Stimulated activated CD8-positive, alpha-beta memory T cell treated with anti-CD3 and anti-CD28 coated beads, Interleukin-15, amount 100 ng/mL, for 1 hour (primary cell): ENCODE data around the gene MUC2.

ENCODE experiments used
- DNase-seq: peaks from one replicate; pipeline ENCODE4 v3.0.0-alpha.2; 2020; ENCODE audit warnings: low read depth

The MUC2 gene

DNA sequence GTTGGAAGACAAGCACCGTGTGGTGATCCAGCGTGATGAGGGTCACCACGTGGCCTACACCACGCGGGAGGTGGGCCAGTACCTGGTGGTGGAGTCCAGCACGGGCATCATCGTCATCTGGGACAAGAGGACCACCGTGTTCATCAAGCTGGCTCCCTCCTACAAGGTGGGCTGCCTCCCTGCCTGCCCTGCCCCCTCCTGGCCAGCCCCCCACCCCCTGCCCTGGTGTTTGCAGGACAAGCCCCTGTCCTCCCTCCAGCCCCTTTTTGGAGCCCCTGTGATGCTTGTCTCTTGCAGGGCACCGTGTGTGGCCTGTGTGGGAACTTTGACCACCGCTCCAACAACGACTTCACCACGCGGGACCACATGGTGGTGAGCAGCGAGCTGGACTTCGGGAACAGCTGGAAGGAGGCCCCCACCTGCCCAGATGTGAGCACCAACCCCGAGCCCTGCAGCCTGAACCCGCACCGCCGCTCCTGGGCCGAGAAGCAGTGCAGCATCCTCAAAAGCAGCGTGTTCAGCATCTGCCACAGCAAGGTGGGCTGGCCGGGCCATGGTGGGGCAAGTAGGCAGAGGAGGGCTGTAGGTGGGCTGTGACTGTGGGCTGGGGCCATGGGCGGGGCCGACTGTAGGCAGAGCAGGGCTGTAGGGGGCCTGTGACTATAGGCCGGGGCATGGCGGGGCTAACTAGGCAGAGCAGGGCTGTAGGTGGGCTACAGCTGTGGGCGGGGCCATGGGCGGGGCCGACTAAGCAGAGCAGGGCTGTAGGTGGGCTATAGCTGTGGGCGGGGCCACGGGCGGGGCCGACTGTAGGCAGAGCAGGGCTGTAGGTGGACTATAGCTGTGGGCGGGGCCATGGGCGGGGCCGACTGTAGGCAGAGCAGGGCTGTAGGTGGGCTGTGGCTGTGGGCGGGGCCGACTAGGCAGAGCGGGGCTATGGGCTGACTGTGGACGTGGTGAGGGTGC, 13.6 kb downstream of the MUC2 start:
- DNase-seq, result no peak

DNA sequence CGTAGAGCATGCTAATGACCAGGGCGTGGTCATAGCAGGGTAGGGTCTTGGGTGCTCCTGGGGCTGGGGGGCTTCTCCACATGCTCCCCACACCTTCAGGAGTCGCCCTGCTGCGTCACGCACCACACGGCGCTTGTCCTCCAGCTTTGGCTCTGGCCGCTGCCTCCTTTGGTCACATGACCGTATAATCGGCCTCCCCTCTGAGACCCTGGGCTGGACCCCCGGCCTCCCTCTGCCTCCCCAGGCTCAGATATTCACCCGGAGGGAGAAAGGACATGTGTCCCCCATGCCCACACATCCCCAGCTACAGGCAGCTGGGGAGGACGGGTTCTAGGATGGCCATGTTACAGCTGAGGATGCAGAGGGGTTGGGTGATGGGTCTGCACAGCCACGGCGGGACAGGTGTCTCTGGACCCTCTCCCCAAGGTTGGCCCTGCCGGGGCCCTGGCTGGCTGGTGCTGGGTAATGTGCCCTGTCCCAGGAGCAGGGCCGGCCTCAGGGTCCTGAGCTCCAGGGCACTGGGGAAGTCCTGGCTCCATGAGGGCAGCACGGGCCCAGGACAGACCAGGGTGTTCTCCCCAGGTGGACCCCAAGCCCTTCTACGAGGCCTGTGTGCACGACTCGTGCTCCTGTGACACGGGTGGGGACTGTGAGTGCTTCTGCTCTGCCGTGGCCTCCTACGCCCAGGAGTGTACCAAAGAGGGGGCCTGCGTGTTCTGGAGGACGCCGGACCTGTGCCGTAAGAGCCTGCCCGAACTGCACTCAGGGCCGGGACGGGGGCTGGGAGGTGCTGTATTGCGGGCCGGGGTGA, 14.5 kb downstream of the MUC2 start:
- no peak for DNase-seq

GRCh38 chr11:1089738-1090599, 15.3 kb downstream of the MUC2 start:
- DNase-seq, result no peak

- DNase-seq, result no peak
These were observed 16.1 kb downstream of the MUC2 start for GRCh38 chr11:1090600-1091331.

DNA sequence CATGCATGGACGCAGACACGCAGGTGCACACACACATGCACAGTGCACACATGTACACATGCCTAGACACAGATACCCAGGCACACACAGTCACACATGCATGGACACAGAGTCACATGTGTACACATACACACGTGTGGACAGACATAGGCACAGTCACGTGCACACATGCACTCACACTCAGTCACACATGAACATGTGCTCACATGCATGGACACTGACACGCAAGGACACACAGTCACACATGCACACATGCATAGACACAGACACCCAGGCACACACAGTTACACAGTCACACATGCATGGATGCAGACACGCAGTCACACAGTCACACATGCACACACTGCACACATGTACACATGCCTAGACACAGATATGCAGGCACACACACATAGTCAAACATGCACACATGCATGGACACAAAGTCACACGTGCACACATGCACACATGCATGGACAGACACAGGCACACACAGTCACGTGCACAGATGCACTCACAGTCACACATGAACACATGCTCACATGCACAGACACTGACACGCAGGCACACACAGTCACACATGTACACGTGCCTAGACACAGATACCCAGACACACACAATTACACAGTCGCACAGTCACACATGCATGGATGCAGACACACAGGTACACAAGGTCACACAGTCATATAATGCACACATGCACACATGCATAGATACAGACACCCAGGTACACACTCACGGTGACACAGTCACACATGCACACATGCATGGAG, 16.8 kb downstream of the MUC2 start:
- DNase-seq, result no peak

DNA sequence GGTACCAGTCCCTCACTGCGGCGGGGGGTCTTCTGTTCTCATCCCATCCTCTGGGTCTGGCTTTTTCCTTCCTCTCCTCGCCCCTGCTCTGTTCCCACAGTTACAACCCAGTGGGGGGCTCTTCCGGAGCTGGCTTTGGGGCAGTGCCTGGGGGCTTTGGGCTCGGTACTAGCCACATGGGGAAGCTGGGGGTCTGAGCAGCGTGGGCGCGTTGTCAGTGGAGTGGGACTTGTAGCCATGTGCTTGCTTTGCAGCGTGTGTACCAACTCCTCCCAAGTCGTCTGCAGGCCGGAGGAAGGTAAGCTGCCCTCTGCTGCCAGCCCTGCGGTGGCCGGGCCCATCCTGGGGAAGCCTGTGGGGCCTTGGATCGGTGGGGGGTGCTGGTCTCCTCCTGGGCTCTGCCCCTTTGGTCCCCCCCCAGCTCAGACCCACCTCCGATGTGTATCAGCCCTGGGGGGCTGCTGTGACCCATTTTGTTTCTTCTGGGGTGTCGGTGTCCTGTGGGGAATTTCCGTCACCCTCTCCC, 17.5 kb downstream of the MUC2 start:
- no peak for DNase-seq

DNA sequence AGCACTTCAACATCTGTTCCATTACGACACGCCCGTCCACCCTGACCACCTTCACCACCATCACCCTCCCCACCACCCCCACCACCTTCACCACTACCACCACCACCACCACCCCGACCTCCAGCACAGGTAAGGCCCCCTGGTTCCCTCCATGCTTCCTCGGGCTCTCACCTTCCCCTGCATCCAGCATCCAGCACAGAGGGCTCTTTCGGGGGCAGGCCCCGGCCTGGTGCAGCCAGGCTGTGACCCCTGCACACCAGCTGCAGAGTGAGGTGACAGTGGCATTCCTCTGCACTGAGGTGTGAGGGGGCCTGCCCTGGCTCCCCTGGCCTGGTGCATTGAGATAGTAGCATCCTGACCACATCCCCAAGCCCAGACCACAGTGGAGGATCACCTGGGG, 18.2 kb downstream of the MUC2 start:
- no peak for DNase-seq

GRCh38 chr11:1099519-1100355, 25.1 kb downstream of the MUC2 start:
- no peak for DNase-seq

DNA sequence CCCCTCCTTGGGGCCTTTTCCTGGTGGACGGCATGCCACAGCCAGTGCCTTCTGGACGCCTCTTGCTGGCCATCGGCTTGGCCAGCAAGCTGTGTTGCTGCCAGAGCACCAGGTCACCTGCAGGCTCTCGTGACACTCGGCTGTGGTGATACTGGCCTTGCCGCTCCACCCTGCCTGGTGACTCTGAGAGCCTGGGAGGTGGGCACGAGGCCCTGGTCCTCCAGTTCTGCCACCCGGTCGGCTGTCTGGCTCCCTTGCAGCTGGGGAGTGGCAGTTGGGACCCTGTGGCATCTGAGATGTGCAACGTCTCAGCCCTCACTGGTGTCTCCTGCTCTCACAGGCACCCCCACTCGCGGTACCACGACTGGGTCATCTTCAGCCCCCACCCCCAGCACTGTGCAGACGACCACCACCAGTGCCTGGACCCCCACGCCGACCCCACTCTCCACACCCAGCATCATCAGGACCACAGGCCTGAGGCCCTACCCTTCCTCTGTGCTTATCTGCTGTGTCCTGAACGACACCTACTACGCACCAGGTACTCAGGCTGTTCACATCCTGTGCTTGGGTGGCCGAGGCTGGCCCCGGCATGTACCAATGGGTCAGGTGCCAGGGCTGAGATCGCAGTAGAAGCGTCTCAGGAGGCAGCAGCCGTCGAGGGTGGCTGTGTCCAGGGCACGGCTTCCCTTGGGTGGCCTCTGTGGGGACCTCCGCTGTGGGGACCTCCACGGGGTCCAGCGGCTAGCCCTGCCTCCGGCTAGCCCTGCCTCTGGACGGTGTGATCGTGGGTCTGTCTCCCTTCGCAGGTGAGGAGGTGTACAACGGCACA, 26.0 kb downstream of the MUC2 start:
- DNase-seq, result no peak

- DNase-seq, result no peak
These were observed 26.8 kb downstream of the MUC2 start for GRCh38 chr11:1101318-1102089.

GRCh38 chr11:1102221-1102971, 27.7 kb downstream of the MUC2 start:
- no peak for DNase-seq

- DNase-seq, result no peak
These were observed 28.3 kb downstream of the MUC2 start for GRCh38 chr11:1102996-1103395.

DNA sequence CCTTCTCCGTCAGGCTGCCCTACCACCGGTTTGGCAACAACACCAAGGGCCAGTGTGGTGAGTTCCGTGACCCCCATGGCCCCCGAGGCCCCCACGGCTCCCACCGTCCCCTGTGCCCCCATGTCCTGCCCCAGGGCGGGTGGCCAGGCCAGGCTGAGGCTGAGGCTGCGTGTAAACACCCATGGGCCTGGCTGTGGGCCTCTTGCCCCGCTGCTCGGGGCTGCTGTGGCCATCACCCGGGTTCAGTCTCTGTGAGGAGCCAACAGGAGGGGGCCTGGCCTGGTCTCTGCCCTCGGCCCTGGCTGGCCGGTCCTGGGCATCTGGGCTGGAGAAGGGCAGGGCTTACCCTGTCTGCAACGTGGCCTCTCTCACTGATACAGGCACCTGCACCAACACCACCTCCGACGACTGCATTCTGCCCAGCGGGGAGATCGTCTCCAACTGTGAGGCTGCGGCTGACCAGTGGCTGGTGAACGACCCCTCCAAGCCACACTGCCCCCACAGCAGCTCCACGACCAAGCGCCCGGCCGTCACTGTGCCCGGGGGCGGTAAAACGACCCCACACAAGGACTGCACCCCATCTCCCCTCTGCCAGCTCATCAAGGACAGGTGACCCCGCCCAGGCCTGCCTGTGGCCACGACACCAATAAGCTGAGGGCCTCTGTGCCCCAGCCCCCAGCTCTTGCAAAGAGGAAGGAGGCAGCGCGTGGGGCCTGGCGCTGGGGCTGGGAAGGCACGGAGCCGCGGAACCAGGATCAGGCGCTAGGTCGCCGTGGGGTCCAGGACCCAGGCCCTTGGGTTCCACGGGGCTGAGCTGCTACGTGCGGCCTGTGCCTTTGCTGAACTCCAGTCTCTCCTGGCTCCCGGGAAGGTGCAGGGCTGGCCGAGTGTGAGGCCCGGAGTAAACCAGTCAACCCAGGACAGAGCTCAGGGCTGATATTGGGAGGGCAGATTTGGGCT, 29.0 kb downstream of the MUC2 start:
- DNase-seq, result no peak

GRCh38 chr11:1104411-1105182, 29.9 kb downstream of the MUC2 start:
- DNase-seq, result no peak

DNA sequence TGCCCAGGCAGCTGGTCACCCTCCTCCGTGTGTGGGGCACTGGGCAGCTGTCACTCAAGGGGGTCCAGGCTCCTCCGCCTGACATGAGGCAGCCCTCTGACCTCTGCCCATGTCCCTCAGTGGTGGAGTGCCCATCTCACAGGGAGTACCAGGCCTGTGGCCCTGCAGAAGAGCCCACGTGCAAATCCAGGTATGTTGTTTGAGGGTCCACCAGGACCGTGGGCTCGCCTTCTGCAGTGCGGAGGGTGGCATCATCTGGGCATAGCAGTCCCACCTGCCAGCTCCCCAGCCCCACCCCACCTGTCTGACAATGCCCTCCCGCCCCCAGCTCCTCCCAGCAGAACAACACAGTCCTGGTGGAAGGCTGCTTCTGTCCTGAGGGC, 30.5 kb downstream of the MUC2 start:
- DNase-seq, result no peak
